ENCODE measurements around the gene ARFIP1. TPM values are rescaled to one million over a fixed set of nuclear protein-coding genes. Genes with fewer than 3 reads are reported as not detected.
"Not testable (repeated sequence)": the region's sequence is repeated elsewhere in the genome, so short reads cannot be mapped to it uniquely, and the experiment has no call there.

ARFIP1 gene, protein sequence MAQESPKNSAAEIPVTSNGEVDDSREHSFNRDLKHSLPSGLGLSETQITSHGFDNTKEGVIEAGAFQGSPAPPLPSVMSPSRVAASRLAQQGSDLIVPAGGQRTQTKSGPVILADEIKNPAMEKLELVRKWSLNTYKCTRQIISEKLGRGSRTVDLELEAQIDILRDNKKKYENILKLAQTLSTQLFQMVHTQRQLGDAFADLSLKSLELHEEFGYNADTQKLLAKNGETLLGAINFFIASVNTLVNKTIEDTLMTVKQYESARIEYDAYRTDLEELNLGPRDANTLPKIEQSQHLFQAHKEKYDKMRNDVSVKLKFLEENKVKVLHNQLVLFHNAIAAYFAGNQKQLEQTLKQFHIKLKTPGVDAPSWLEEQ
- total RNA-seq = 13.0 and 14.6 TPM in 2 replicates

DNA sequence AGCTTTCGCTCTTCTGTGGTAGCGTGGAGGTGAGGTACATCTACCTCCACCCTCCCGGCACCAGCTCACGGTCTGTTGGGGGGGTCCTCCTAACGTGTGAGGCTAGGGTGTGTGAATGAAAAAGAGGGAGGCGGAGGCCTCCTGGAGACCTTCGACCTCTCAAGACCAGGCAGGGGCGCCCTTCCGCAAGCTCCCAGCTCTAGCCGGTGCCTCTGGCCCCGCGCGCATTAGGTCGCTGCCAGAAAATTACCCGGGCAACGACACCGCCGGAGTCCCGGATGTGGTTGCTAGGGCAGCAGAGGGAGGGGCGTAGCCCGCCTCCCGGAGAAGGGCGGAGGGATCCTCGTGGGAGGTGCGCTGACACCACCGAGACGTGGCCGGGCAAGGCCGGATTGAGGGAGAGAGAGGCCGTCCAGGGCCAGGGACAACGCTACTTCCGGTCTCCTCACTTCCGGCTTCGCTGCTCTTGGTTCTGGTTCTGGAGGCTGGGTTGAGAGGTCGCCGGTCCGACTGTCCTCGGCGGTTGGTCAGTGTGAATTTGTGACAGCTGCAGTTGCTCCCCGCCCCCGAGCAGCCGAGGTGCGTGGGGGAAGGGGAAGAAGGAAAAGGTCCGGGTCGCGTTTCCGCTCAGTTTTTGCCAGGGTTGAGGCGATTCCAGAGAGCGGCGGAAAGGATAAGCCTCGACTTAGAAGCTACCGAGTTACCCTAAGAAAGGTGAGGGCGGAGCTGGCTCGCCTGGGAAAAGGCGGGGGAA, at the start of gene ARFIP1, which contains the start of gene TIGD4:
Gene ARFIP1 (plus strand): TSS at position 442 of the 754 bp plus-strand sequence. CDS start 49,680 bp downstream, outside the sequence.
Gene TIGD4 (minus strand): TSS at position 218 of the 754 bp plus-strand sequence. CDS start 8,726 bp downstream, outside the sequence.
- intact Hi-C loops (cut with micrococcal nuclease) = loop anchor here (1.0 to 10.0 kb wide), 6 partner anchors 28 to 1665 kb away; partner anchors contain the start of genes FBXW7, FHDC1 and GATB
- Mint-ChIP-seq H3K4me3 (peak within 1 kb of the TSS; percentile 100), H3K4me1 (peaks cover 44% of the 10 kb centered on the region), H3K9me3 (no peaks in the 10 kb centered on the region), H3K36me3 (ENCODE audit: low read depth) (peaks cover 3% of the 10 kb centered on the region), H3K27me3 (peaks cover 30% of the 10 kb centered on the region), H3K27ac (peak within 1 kb of the TSS; percentile 97)
- peak; percentile 99 for DNase-seq

DNA sequence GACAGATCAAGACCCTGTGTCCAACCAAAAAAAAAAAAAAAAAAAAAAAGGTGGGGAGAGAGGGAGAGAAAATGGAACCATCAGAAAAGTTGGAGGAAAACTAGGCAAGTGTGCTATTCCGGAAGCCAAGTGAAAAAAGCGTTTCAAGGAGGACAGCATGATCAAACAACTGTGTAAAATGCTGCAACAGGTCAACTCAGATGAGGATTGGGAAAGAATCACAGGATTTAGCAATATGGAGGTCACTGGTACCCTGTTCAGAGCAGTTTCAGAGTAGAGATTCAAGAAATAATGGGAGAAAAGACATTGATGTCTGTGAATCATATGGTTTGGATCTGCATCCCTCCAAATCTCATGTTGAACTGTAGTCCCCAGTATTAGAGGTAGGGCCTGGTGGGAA, 47.8 kb upstream of the ARFIP1 start:
- Mint-ChIP-seq H3K27ac (no peak overlapping the region), H3K4me3 (no peak overlapping the region), H3K36me3 (ENCODE audit: low read depth) (no peaks in the 10 kb centered on the region), H3K27me3 (peaks cover 14% of the 10 kb centered on the region), H3K4me1 (peaks cover 2% of the 10 kb centered on the region), H3K9me3 (no peaks in the 10 kb centered on the region)
- DNase-seq = no peak
- intact Hi-C loops (cut with micrococcal nuclease) = no loop called here

DNA sequence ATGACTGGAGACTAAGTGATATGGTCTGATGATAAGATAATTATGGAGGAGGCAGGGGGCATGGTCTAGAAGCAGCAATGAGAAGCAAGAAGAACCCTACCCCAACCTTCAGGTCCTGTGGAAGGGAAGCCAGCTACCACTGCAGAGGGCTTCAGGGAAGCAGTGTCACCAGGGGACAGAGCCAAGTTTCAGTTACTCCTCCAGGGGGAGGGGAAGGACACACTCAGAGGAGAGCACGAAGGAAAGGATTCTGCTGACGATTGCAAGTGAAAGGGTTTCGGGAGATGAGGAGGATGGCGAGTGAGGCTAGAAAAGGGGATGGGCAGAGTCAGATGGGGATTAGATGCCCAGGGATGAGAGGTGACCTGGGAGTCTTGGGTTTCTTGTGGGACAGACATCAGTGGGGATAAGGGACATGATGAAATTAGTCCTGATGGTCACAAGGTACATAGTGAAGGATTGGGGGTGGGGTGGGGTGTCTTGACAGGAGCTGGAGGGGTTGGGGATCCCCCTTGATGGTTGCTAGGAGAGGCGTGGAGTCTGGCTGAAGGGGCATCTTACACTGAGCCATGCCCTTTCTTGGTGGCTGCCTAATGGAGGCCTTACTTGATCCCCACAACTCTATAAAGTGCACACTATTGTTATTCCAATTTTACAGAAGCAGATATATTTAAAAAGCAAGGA, 45.6 kb upstream of the ARFIP1 start:
- peaks cover 2% of the 10 kb centered on the region for H3K4me1 Mint-ChIP-seq
- intact Hi-C loops (cut with micrococcal nuclease) = loop anchor here (2.0 kb wide), 2 partner anchors 233 to 279 kb away; no protein-coding TSS in a partner anchor

DNA sequence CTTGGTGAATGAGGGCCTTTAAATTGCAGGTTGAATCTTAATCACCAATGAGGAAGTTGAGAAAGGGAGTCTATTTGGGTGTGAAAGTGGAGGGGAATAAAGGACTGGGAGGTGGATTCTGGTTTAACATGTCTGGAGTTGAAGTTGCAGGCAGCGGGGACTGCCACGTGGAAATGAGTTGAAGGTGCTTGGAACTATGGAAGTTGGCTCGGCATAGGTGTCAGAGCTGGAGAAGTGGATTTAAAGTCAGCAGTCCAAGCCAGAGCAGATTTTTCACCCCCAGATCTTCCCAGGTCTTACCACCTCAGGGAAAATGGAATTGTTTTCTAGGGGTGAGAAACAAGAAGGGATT, 45.1 kb upstream of the ARFIP1 start:
- Mint-ChIP-seq H3K4me1 (peaks cover 2% of the 10 kb centered on the region), H3K27ac (no peak overlapping the region), H3K27me3 (peaks cover 8% of the 10 kb centered on the region), H3K9me3 (no peaks in the 10 kb centered on the region), H3K4me3 (no peak overlapping the region), H3K36me3 (ENCODE audit: low read depth) (no peaks in the 10 kb centered on the region)
- DNase-seq = no peak
- intact Hi-C loops (cut with micrococcal nuclease) = loop anchor here (2.0 to 5.0 kb wide), 4 partner anchors 92 to 327 kb away; no protein-coding TSS in a partner anchor

More for the DNA sequence above, 45.6 kb upstream of the ARFIP1 start:
- Mint-ChIP-seq H3K27me3 (peaks cover 8% of the 10 kb centered on the region), H3K9me3 (no peaks in the 10 kb centered on the region), H3K36me3 (ENCODE audit: low read depth) (no peaks in the 10 kb centered on the region), H3K27ac (no peak overlapping the region), H3K4me3 (no peak overlapping the region)
- no peak for DNase-seq

DNA sequence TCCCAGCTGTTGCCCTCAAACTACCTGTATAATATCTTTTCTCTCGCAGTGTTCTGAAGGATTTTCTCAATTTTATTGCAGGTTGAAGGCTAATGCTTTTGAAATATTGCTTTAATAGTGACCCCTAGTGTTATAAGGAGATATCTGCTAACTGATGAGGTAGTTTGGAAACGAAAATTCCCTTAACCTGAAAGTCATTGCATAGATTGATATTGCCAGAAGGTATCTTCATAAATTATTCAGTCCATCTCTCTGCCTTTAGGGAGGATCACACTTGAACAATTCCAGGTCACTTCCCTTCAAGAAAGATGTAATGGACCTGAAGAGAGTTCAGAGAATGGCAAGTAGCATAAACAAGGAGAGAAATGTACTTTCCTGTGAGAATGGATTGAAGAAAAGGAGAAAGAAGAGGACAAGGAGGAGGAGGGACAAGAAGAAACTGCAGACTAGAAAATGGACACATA, 44.3 kb upstream of the ARFIP1 start:
- Mint-ChIP-seq H3K27ac (no peak overlapping the region), H3K4me3 (no peak overlapping the region), H3K36me3 (ENCODE audit: low read depth) (no peaks in the 10 kb centered on the region), H3K27me3 (peaks cover 8% of the 10 kb centered on the region), H3K4me1 (peaks cover 2% of the 10 kb centered on the region), H3K9me3 (no peaks in the 10 kb centered on the region)
- DNase-seq = no peak
- intact Hi-C loops (cut with micrococcal nuclease) = loop anchor here (2.0 to 5.0 kb wide), 4 partner anchors 93 to 328 kb away; no protein-coding TSS in a partner anchor

DNA sequence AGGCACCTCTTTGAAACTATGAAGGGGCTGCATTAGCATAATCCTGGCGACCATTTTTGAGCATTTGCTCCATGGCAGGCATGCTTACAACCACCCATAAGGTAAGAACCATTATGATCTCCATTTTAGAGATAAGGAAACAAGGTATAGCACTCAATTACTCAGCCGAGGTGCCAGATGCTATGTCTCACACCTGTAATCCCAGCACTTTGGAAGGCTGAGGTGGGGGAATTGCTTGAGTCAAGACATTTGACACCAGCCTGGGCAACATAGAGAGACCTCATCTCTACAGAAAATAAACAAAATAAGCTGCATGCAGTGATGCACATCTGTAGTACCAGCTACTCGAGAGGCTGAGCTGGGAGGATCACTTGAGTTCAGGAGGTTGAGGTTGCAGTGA, 43.8 kb upstream of the ARFIP1 start:
- Mint-ChIP-seq H3K36me3 (ENCODE audit: low read depth) (no peaks in the 10 kb centered on the region), H3K9me3 (no peaks in the 10 kb centered on the region), H3K4me3 (no peak overlapping the region), H3K4me1 (peaks cover 2% of the 10 kb centered on the region), H3K27me3 (peaks cover 8% of the 10 kb centered on the region), H3K27ac (no peak overlapping the region)
- intact Hi-C loops (cut with micrococcal nuclease) = loop anchor here (2.0 to 5.0 kb wide), 4 partner anchors 94 to 329 kb away; no protein-coding TSS in a partner anchor
- DNase-seq = no peak

DNA sequence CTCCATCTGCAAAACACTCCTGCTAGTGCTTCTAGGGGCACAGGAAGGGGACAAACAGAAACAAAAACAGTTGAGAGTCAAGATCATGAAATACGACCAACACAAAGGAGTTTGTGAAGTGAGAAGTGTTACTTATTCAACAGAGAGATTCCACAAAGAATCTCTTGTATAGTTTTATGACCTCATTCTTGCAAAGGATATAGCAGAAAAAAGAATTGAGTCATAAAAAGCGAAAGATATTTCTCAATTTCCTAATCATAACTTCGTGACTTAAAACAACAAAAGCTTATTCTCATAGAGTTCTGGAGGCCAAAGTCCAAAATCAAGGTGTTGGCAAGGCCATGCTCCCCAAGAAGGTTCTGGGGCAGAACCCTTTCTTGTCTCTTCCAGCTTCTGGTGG, 40.9 kb upstream of the ARFIP1 start:
- Mint-ChIP-seq H3K4me1 (peaks cover 2% of the 10 kb centered on the region), H3K27me3 (peaks cover 8% of the 10 kb centered on the region), H3K27ac (no peak overlapping the region), H3K4me3 (no peak overlapping the region), H3K9me3 (no peaks in the 10 kb centered on the region), H3K36me3 (ENCODE audit: low read depth) (no peaks in the 10 kb centered on the region)
- intact Hi-C loops (cut with micrococcal nuclease) = loop anchor here (5.0 kb wide), 2 partner anchors 97 to 332 kb away; no protein-coding TSS in a partner anchor
- no peak for DNase-seq

DNA sequence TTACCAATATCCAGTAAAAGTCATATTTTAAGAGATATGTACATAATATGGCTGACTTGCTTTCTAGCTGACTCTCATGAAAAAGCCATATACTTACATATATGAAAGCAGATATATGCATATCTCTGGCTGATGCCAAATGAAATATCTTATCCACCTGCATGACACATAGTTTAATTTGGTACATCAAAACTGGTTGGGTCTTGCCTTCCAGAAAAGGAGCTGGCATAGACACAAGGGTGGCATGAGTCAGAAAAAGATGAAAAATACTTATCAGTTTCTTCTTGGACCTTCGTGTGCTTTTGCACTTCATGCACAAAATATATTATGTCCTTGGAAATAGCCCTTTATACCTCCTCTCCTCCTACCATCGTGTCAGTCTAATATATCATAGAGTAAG, 32.3 kb upstream of the ARFIP1 start:
- intact Hi-C loops (cut with micrococcal nuclease) = no loop called here
- no peak overlapping the region for H3K27ac Mint-ChIP-seq
- no peaks in the 10 kb centered on the region for H3K4me1 Mint-ChIP-seq
- no peaks in the 10 kb centered on the region for H3K36me3 Mint-ChIP-seq (ENCODE audit: low read depth)
- H3K4me3 Mint-ChIP-seq = no peak overlapping the region
- peaks cover 6% of the 10 kb centered on the region for H3K27me3 Mint-ChIP-seq
- H3K9me3 Mint-ChIP-seq = peaks cover 4% of the 10 kb centered on the region
- DNase-seq = no peak

DNA sequence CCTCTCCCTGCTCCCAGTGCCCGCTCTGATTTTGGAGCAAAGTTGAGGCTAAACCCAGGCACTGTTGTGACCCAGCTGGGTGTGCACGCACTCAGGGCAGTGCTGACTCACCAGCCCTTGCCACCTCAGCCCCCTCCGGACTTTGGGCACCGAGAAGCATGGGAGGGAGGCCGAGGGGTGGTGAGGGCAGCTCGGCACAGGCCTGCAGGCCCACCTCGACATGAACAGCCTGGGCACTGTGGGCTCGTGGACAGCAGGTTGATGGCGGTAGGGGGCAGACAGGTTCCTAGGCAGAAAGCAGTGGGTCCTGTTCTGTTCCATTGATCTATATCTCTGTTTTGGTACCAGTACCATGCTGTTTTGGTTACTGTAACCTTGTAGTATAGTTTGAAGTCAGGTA, 31.1 kb upstream of the ARFIP1 start:
- H3K4me3 Mint-ChIP-seq = no peak overlapping the region
- no peaks in the 10 kb centered on the region for H3K4me1 Mint-ChIP-seq
- no peak overlapping the region for H3K27ac Mint-ChIP-seq
- H3K36me3 Mint-ChIP-seq (ENCODE audit: low read depth) = no peaks in the 10 kb centered on the region
- intact Hi-C loops (cut with micrococcal nuclease) = no loop called here
- peaks cover 12% of the 10 kb centered on the region for H3K27me3 Mint-ChIP-seq
- peaks cover 4% of the 10 kb centered on the region for H3K9me3 Mint-ChIP-seq
- DNase-seq = no peak

DNA sequence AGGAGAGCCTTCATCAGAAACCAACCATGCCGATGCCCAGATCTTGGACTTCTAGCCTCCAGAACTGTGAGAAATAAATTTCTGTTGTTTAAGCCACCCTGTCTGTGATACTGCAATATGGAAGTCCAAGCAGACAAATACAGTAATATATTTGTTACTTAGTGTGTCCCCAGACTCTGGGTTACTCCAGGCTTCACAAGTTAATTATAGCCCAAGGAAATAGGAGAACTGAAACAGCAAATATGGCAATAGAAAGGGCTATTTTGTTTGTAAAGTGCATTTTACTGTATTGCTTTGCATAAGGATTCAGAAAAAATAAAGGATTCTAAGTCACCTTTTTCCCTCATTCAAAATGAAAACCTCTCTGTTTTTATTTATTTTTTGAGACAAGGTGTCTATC, 16.0 kb upstream of the ARFIP1 start:
- H3K27me3 Mint-ChIP-seq = peaks cover 28% of the 10 kb centered on the region

DNA sequence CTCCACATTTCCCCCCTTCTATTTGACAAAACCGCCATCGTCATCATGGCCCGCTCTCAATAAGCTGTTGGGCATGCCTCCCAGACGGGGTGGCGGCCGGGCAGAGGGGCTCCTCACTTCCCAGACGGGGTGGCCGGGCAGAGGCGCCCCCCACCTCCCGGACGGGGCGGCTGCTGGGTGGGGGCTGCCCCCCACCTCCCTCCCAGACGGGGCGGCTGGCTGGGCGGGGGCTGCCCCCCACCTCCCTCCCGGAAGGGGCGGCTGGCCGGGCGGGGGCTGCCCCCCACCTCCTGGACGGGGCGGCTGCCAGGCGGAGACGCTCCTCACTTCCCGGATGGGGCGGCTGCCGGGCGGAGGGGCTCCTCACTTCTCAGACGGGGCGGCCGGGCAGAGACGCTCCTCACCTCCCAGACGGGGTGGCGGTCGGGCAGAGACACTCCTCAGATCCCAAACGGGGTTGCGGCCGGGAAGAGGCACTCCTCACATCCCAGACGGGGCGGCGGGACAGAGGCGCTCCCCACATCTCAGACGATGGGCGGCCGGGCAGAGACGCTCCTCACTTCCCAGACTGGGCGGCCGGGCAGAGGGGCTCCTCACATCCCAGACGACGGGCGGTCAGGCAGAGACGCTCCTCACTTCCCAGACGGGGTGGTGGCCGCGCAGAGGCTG, 14.6 kb upstream of the ARFIP1 start:
- H3K4me3 Mint-ChIP-seq = not testable (repeated sequence)

More for the DNA sequence above, 16.0 kb upstream of the ARFIP1 start:
- intact Hi-C loops (cut with micrococcal nuclease) = no loop called here
- no peak for DNase-seq
- Mint-ChIP-seq H3K27ac (no peak overlapping the region), H3K9me3 (no peaks in the 10 kb centered on the region), H3K36me3 (ENCODE audit: low read depth) (no peaks in the 10 kb centered on the region), H3K4me1 (no peaks in the 10 kb centered on the region), H3K4me3 (no peak overlapping the region)

DNA sequence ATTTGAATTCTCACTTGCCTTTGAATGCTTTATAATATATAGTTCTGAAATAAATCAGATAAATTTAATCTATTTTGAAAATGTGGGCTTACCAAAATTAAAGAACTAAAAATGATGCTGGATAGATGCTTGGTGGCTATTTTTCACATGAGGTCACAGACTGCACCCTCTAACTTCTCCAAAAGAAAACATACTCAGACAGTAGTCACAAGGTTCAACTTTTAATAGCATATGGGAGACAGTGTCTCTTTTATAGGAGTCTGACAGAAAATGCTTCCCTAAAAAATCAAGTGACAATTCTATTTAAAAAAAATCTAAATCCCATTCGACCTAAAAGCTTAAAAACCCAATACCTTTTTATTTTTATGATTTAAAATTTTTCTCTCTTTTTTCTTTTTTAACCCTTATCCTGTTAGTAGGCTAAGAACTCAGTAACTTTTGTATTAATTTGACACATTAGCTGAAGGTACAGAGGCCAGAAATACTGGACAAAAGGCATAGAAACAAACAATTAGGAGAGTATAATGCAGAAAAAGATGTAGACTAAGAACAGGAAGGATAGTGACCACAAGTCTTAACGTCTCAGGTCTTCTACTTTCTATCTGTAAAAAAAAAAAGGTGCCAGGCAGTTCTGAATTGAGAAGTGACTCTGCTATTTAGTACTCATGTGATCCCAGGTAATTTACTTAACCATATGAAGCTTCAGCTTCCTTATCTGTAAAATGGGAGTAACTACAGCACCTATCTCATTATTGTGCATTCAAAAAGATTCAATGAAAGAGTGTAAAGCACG, 7.8 kb upstream of the ARFIP1 start:
- no peak overlapping the region for H3K27ac Mint-ChIP-seq
- H3K36me3 Mint-ChIP-seq (ENCODE audit: low read depth) = no peaks in the 10 kb centered on the region
- DNase-seq = no peak
- H3K4me1 Mint-ChIP-seq = peaks cover 6% of the 10 kb centered on the region
- intact Hi-C loops (cut with micrococcal nuclease) = loop anchor here (10.0 kb wide), 2 partner anchors 287 to 1657 kb away; no protein-coding TSS in a partner anchor
- H3K9me3 Mint-ChIP-seq = no peaks in the 10 kb centered on the region
- peaks cover 23% of the 10 kb centered on the region for H3K27me3 Mint-ChIP-seq
- no peak overlapping the region for H3K4me3 Mint-ChIP-seq

More for the DNA sequence above, 14.6 kb upstream of the ARFIP1 start:
- H3K27me3 Mint-ChIP-seq = peaks cover 30% of the 10 kb centered on the region
- H3K4me1 Mint-ChIP-seq; H3K36me3 Mint-ChIP-seq (ENCODE audit: low read depth); H3K9me3 Mint-ChIP-seq; intact Hi-C loops (cut with micrococcal nuclease); DNase-seq; H3K27ac Mint-ChIP-seq: not testable (repeated sequence)
